Lung microvascular endothelial cell (primary cell): ENCODE results near the gene RYR2. TPM values are rescaled to one million over a fixed set of nuclear protein-coding genes. Genes with fewer than 3 reads are reported as not detected.
"Not testable (repeated sequence)": the region's sequence is repeated elsewhere in the genome, so short reads cannot be mapped to it uniquely, and the experiment has no call there.

Source experiments
- DNase-seq, 2 donors: peaks; one replicate each; pipeline versions ENCODE4 v3.0.0 to v3.0.0-alpha.2; 2010; ENCODE audit warnings: low read depth in 2 of 2
- total RNA-seq: library from RNA; depleted of rRNA; stranded (reverse); fragments of >200 nt; gene quantifications from 2 replicates; pipeline ENCODE4 v1.2.1, GENCODE V29; 2014

The RYR2 gene
- total RNA-seq, 1 donor from 2014 or later: under 0.01 TPM

DNA sequence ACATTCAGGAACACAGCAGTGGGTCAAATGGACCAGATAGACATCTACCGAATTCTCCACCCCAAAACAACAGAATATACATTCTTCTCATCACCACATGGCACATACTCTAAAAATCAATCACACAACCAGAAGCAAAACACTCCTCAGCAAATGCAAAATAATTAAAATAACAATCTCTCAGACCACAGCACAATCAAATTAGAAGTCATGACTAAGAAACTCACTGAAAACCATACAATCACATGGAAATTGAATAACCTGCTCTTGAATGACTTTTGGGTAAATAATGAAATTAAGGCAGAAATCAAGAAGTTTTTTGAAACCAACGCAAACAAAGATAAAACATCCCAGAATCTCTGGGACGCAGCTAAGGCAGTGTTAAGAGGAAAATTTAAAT lies 799.5 kb downstream of the RYR2 start:
- no peak for DNase-seq

DNA sequence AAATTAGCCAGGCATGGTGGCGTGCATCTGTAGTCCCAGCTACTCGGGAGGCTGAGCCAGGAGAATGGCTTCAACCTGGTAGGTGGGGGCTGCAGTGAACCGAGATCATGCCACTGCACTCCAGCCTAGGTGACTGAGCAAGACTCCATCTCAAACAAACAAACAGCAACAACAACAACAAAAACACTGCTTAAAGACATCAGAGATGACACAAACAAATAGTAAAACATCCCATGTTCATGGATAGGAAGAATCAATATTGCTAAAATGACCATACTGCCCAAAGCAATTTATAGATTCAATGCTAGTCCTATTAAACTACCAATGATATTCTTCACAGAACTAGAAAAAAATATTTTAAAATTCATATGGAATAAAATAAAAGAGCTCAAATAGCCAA lies 801.5 kb downstream of the RYR2 start:
- DNase-seq: not testable (repeated sequence)

DNA sequence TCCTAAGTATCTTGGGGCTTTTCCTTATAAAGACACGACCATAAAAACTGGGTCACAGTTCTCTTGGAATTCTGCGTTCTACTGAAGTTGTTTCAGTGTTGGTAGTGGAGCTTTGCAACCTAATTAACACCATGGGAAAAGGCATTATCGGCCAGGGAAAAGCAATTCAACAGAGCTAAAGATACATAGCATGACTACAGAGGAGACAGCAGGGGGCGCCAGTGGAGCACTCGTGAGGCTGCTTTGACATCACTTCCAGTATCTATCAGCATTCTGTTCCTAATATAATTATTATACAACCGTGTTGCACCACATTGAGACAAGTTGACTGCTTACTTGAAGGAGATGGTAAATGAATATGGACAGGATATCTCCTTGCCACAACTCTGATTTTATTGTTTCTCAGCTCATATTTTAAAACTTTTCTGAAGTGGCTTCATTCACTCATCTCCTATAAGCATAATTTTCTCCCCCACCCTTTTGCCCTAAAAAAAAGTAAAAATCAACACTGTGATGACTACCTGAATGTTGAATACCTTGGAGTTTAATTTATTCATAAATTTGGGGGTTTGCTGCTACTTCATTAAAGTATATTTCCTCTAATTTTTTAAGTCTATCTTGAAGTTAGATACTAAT lies 809.3 kb downstream of the RYR2 start:
- peak in 1 of 2 donors; percentile 5 for DNase-seq

DNA sequence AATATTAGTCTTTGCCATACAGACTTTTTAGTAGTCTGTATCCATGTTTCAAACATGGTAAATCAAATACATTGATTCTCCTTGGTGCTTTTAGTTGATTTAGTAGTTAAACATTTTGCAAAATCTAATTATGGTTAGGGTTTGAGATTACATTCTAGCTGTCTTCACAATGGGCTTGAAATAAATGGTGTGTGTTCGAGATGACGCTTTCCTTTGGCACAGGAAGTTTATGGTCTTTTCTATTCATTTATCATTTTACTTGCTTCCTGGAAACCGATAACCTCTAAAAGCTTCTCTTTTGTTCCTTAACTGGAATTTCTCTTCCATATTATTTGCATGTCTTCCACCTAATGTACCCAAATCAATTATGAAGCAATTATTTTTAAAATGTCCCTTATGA lies 810.4 kb downstream of the RYR2 start:
- DNase-seq: no peak

DNA sequence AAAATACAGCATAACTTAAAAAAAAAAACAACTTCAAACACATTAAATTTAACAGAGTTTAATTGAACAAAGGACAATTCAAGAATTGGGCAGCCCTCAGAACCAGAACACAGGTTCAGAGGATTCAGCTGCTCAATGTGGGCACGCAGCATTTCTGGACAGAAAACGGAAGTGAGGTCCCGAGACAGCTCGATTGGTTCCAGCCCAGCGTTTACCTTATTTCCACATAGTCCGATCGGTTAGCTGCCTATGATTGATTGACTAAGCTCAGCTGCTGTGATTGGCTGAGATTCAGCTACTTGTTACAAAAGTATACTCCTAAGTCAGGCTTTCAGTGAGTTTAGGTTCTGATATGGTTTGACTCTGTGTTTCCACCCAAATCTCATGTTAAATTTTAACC lies 815.5 kb downstream of the RYR2 start:
- no peak for DNase-seq

DNA sequence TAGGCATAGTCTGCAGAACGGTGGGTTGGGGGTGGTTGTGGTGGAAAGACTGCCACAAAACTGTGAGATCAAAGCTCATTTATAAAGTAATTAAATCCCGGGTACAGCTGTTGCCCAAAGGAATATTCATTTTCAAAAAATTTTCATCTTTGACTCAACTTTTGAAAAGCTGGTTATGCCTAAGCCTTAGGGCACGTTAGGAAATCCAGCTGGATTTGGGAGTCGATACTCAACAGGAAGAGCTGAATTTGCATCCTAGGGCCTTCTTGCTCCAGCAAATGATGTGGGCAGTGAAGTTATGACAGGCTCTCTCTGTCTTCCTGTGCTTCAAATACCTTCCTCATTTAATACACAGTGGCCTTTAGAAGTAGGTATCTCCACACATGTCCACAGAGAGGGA lies 817.0 kb downstream of the RYR2 start:
- no peak for DNase-seq

DNA sequence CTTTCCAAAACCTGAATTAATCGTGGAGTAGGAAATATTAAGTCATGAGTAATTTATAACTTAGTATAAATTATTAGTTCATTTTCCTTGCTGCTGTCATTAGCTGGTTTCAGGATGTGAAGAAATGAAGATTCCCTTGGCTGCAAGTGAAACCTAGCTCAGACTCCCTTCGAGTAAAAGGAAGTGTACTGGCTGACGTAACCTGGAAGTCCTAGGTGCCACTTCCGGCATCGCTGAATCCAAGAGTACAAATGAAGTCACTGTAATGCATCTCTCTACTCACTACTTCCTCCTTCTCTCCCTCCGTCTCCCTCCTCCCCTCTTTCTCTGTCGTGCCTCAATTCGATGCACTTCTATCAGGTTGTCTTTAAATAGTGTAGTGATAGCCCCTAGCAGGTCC lies 820.0 kb downstream of the RYR2 start:
- no peak for DNase-seq

DNA sequence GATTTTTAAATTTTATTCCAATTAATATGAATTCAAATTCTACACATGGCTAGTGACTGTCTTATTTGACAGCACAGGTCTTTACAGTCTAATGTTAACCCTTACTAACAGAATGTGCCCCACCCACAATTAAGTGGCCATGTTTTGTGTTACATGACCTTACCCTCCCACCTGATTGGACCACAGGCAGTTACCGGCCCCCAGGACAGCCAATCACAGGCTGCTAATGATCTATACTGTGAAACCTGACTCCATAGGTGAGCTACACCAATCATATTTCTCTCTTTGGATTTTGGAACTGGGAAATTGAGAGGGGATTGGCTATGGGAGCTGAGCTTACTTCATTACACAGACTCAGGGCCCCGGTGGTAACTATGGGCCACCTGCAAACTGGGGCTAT lies 821.2 kb downstream of the RYR2 start:
- DNase-seq: no peak

DNA sequence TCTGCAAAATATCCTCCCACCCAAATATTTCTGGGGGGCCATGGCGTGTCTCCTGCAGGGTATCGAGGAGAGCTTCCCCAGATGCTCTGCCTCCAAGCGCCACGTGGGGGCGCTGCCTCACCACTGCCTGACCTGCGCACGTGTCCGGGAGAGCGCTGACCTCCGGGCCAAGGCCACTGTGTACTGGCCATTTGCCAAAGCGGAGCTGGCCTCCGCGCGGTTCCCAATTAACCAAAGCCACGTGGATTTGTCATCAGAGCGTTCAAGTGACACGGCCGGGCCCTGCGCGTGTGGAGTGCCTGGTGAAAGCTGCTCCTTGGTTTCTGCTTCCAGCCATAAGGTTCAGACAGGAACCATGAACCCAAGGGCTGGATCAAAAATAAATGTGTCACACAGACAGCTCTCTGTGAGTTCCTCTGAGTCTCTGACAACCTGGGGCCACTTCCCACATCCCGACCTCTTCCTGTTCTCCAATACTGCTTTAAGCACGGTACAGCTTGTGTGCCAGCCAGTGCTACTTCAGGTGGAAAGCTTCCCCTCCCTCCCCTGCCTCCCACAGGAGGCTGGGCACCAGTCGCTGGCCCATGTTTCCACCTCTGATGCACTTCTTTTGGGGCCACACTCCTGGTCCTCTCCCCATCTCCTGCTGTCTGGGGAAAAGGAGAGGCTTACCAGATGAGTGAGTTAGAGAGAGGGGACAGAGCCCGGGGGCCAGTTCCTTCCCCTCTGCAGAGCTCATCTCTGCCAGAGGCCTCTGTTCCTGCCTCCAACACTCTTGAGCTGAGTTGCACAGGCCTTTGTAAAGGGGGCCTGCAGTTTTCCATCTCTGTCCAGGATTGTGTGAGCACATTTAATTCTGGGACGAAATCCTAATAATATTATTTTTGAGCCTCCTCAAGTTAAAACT lies 822.6 kb downstream of the RYR2 start:
- DNase-seq: peak in 1 of 2 donors; percentile 18

DNA sequence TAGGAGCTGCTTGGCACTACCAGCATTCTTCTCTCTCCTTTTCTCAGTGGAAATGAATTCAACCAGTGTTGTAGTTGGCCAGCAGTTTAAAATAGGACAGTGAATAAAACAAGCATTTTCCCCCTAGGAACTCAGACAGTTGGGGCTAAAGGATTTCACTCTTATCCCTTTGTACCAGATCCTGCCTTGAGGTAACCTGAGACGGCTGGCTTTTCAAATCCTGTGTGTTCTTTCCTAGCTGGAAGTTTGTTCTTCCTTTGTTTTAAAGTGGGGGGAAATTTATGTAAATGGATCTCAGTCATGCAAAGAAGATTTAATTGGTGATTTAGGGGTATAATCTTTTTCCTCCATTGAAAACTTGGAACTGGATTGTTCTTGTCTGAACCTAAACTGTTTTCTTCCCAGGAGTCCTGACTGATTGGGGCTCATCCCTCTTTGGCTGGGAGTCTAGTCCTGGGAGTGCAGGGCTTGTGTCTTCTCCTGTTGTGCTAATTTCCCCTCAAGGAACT lies 825.5 kb downstream of the RYR2 start:
- no peak for DNase-seq

DNA sequence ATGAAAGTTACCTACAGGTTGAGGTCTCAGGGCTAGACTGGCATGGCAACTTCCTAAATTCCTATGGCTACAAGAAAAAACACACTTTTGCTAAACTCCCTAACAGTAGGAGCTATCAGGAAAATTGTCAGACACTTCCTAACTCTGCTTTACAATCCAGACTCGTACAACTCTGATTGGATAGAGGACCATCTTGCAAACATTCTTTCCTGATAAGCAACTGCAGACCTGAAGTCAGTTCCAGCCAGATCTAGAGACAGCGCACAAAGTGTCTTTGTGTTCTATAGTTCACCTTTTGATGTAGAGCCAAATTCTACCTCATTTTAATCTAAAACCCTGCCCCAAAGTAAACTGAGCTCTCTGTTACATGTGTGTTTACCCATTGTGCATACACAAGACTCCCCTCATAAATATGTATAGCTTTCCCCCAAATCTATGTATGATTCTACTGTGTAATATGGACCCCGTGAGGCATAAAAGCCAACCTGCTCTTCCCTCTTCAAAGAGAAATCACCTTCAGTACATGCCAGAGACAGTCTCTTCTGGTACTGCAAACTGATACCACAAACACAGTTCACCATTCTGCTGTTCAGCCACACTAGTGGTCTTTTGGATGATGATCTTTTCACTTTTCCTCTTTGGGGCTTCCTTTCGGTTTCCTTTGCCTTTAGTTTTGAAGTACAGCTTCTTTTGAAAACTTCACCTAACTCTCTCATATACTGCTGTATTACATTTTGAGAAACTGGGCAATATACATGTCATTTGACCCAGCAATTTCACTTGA lies 827.0 kb downstream of the RYR2 start:
- DNase-seq: no peak

DNA sequence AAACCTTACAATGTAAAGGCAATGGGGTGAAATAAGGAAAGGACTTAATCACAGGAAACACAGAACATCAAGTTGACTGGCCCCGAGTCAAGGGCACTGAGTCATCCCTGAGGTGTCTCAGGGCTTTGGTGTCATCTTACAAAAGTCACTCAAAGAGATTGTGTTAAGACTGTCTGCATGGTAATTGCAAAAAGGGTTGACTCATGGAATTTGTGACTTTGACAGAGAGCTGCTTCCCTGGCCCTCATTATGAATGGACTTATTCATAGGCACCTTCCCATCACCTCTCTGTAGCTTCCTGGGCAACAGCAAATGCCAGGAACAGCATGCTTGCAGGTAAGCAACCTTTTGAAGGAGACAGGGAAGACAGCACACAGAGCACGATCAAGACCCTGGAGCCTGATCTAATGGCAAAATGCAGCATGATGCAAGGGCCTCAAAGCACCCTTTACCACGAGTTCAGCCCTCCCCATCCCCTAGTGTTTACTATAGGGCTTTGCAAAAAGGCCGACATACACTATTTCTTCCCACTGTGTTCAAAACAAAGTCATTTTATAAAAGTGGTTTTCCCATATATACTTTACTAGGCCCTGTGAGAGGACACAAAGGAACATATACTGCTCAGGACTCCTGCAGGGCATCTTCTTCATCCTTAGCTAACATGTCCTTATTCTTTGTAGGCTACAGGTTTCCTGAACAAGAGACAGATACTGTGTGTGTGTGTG lies 831.7 kb downstream of the RYR2 start:
- DNase-seq: no peak

DNA sequence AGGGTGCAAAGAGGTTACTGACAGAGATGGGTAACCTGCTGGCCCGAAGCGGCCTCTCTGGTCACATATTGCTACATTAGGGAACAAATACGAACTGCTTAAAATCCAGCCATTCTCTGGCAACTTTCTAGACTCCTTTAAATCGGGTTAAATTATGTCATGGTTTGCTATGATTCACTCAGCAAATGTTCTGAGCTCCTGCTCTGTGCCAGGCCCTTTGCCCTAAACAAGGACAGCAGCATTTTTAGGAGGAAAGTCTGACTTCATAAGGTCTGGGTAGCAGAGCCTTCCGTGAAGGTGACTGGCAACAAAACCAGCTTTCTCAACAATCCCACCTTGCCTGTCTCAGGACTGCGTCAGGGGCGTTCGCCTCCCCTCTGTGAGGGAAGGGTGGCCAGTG lies 833.3 kb downstream of the RYR2 start:
- no peak for DNase-seq

DNA sequence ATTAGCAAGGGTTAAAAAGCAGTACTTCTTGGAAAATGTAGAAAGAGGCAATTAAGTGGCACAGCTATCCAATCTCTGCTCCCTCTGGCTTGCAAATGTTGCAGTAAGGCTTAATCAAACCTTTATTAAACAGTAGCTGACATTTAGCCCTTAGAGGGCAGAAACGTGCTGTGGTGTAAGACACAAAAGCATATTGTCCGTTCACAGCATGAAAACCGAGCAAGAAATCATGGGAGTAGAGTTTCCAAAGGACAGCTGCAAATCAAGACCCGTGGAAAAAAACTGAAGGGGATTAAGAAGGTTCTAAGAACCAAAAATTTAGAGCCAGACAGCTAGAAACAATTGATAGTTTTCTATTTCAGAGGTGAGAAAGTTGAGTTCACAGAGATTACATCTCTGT lies 835.6 kb downstream of the RYR2 start:
- no peak for DNase-seq

DNA sequence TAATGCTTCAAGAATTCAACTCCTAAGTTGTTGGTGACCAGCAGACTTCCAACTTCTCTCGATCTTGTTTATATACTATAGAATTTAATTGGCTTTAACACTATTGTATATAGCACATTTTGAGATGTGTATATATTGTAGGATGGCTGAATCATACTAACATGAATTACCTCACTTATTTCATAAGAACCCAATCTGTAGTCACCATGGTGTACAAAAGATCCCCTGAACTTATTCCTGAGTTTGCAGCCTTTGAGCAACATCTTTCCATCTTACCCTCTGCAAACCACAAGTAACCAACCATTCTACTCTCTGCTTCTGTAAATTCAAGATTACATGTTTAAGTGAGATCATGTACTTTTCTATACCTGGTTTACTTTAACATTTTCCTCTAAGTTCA lies 836.4 kb downstream of the RYR2 start:
- DNase-seq: no peak

DNA sequence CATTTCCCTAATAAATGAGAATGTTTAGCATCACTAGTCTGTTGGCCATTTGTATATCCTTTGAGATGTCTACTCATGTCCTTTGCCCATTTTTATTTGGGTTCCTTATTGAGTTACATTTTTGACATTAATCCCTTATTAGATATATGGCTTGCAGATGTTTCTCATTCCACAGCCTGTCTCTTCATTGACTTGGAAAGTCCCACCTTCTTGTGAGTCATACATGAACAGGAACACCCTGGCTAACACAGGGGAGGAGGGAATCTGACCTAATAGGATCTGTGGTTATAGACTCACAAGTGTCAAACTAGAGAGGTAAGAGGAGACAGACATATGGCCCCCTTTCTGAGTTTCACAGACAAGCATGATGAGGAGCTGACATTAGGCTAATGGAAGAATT lies 837.2 kb downstream of the RYR2 start:
- no peak for DNase-seq

Other genes starting within 250 kb of the RYR2 start
- gene MTR, start 246.9 kb upstream of the RYR2 start, total RNA-seq: 23.3 and 32.3 TPM in 2 replicates
- gene MT1HL1, start 37.7 kb upstream of the RYR2 start, total RNA-seq: not detected in 2 replicates